Peyer's patch (tissue), 4 donors: ENCODE data around the gene UBE2QL1.

Experiments
- CTCF ChIP-seq, 6 experiments: fragments of 450-650 bp in 4 of 6; fragments of 200-600 bp in 2 of 6; sonication (generic) in 1 of 6; IDR thresholded peaks; one replicate each; pipeline ENCODE4 v1.5.1; 2017 to 2019; ENCODE audit warnings: antibody characterized with exemption in 6 of 6, mild to moderate bottlenecking in 3 of 6, moderate library complexity in 1 of 6
- POLR2A ChIP-seq, 2 donors: fragments of 450-650 bp; IDR thresholded peaks; one replicate each; pipeline ENCODE4 v1.5.1; 2017; ENCODE audit warnings: antibody characterized with exemption in 2 of 2, mild to moderate bottlenecking in 2 of 2, moderate library complexity in 2 of 2

GRCh38 chr5:6535594-6535993 lies 86.9 kb downstream of the UBE2QL1 start:
- TF ChIP-seq POLR2A (IDR thresholded peaks at IDR 0.05) (no peak), CTCF (IDR thresholded peaks at IDR 0.05) (no peak)
